ELF-1 (cell line): ENCODE measurements around the gene ZNF503.

ENCODE experiments used
- DNase-seq: peaks from one replicate; pipeline ENCODE4 v3.0.0-alpha.2; 2016; ENCODE audit warnings: low read depth, low spot score

Gene ZNF503

DNA sequence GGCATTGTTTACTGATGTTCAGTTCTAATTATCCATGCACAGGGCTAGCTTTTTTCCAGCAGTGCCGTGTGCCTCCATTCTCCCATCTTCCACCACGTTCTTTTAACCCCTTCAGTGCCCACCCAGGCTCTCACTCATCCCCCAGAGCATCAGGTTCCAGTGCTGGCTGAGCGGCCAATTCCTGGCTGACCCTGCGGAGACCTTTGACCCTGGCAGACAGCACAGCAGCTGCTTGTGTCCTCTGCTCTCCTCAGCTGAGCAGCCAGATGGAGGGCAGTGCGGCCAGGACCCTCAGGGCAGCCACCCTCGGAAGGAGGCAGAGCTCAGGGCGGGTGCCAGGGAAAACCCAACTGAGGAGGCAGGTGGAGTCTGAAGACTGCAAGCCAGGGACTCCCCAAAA lies 48.4 kb downstream of the ZNF503 start:
- no peak for DNase-seq

DNA sequence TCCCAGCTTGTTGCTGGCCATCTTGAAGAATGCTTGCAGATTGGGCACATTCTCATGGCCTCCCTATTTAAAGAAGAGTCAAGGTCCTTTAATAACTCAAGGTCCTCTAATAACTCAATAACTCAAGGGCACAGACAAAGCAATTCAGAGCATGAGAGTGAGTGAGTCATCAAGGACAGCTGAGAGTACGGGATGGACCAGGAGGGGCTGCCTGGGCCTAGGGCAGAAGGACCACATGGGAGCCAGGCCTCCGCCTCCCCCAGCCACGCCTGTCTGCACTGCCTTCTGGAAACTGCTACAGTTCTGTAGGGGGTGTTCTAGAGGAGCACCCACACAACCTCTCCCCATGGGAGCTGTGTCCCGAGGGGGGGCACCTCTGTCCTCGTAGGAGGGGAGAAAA lies 48.9 kb downstream of the ZNF503 start:
- DNase-seq, result no peak

DNA sequence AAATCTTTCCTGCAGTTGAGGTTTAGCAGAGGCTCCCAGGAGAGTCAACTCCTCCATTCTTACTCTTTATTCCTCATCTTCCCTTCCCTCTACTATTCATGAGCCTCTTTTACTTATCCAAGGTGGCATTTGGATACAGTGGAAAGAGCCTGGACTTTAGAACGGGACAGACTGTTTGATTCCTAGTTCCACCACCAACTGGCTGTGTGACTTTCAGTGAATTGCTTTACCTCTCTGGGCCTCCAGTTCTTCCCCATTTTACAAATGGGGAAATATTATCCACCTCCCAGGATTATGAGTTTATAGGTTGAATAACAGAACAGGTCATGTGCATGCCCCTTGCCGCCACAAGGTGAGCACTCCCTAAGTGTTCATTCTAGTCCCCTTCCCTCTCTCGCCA lies 49.9 kb downstream of the ZNF503 start:
- DNase-seq, result no peak

DNA sequence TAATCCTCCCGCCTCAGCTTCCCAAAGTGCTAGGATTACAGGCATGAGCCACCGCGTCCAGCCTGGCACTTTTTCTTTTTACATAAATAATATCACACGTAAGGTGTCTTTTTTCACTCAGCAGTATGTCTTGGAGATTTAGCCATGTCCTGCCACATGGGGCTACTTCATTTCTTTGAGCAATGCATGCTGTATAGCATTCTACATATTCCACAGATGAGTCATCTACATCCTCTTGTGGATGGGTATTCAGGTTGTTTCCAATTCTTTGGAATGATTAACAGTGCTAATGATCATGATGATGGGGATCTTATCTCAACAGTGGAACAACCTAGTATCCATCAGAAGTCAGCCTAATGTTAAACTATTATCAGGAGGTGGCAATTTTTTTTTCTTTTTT lies 50.8 kb downstream of the ZNF503 start:
- no peak for DNase-seq
